ENCODE results near the gene C1orf53.
"Not testable (repeated sequence)": the region's sequence is repeated elsewhere in the genome, so short reads cannot be mapped to it uniquely, and the experiment has no call there.

The C1orf53 gene

GRCh38 chr1:197922070-197922390 is 19.6 kb downstream of the C1orf53 start:
- DNase-seq, result no peak

- no peak for DNase-seq
Measured at GRCh38 chr1:197923038-197923437, 20.6 kb downstream of the C1orf53 start.

- DNase-seq, result peak; percentile 84
Measured at GRCh38 chr1:197924516-197925123, 22.2 kb downstream of the C1orf53 start.

GRCh38 chr1:197927908-197928665 is 25.7 kb downstream of the C1orf53 start:
- DNase-seq, result no peak

GRCh38 chr1:197928849-197929336 is 26.5 kb downstream of the C1orf53 start:
- peak; percentile 75 for DNase-seq

- DNase-seq, result no peak
Measured at GRCh38 chr1:197933016-197933415, 30.6 kb downstream of the C1orf53 start.

GRCh38 chr1:197933647-197934046 is 31.2 kb downstream of the C1orf53 start:
- no peak for DNase-seq

GRCh38 chr1:197937381-197937780 is 35.0 kb downstream of the C1orf53 start:
- no peak for DNase-seq

GRCh38 chr1:197937892-197938291 is 35.5 kb downstream of the C1orf53 start:
- DNase-seq, result no peak

GRCh38 chr1:197939159-197939980 is 36.9 kb downstream of the C1orf53 start:
- DNase-seq, result not testable (repeated sequence)

GRCh38 chr1:197942042-197942441 is 39.6 kb downstream of the C1orf53 start:
- no peak for DNase-seq

- DNase-seq, result no peak
Measured at GRCh38 chr1:197944485-197944884, 42.1 kb downstream of the C1orf53 start.

GRCh38 chr1:197948926-197949899 is 46.8 kb downstream of the C1orf53 start:
- peak; percentile 59 for DNase-seq

- DNase-seq, result no peak
Measured at GRCh38 chr1:197951089-197951488, 48.7 kb downstream of the C1orf53 start.

GRCh38 chr1:197951617-197952175 is 49.3 kb downstream of the C1orf53 start:
- no peak for DNase-seq

- DNase-seq, result not testable (repeated sequence)
Measured at GRCh38 chr1:197953472-197953871, 51.0 kb downstream of the C1orf53 start.

- no peak for DNase-seq
Measured at GRCh38 chr1:197954718-197955418, 52.4 kb downstream of the C1orf53 start.

GRCh38 chr1:197955486-197956394 is 53.3 kb downstream of the C1orf53 start:
- DNase-seq, result no peak

Data from hematopoietic multipotent progenitor cell treated with erythropoietin and hydrocortisone succinate and interleukin-3 and kit ligand, for 4 days (in vitro differentiated cells).